Peyer's patch (tissue), 4 donors: ENCODE data around the gene OSBPL3. TPM values are rescaled to one million over a fixed set of nuclear protein-coding genes. Genes with fewer than 3 reads are reported as not detected.

ENCODE experiments used
- DNase-seq, 3 donors: peaks; one replicate each; pipeline ENCODE4 v3.0.0-alpha.2; 2017 to 2019
- H3K27ac ChIP-seq, 4 donors: fragments of 200-600 bp; sonication (generic); one replicate each; pipeline ENCODE4 v1.5.1; 2016 to 2019
- H3K27me3 ChIP-seq, 2 donors: fragments of 200-600 bp; sonication (generic); one replicate each; pipeline ENCODE4 v1.5.1; 2019
- H3K36me3 ChIP-seq, 3 donors: fragments of 200-600 bp; sonication (generic); one replicate each; pipeline ENCODE4 v1.5.1; 2016 to 2019
- H3K4me1 ChIP-seq, 4 donors: fragments of 200-600 bp; sonication (generic); one replicate each; pipeline ENCODE4 v1.5.1; 2016 to 2019
- H3K4me3 ChIP-seq, 4 donors: fragments of 200-600 bp; sonication (generic); 1 replicate in 3 of 4; 2 replicates in 1 of 4; pipeline ENCODE4 v1.5.1; 2016 to 2019; ENCODE audit warnings: mild to moderate bottlenecking in 1 of 4
- H3K9me3 ChIP-seq, 4 donors: fragments of 200-600 bp; sonication (generic); one replicate each; pipeline ENCODE4 v1.5.1; 2016 to 2019; ENCODE audit warnings: mild to moderate bottlenecking in 1 of 4
- CTCF ChIP-seq, 6 experiments: fragments of 450-650 bp in 4 of 6; fragments of 200-600 bp in 2 of 6; sonication (generic) in 1 of 6; IDR thresholded peaks; one replicate each; pipeline ENCODE4 v1.5.1; 2017 to 2019; ENCODE audit warnings: antibody characterized with exemption in 6 of 6, mild to moderate bottlenecking in 3 of 6, moderate library complexity in 1 of 6
- POLR2A ChIP-seq, 2 donors: fragments of 450-650 bp; IDR thresholded peaks; one replicate each; pipeline ENCODE4 v1.5.1; 2017; ENCODE audit warnings: antibody characterized with exemption in 2 of 2, mild to moderate bottlenecking in 2 of 2, moderate library complexity in 2 of 2
- total RNA-seq, 4 donors: library from RNA; depleted of rRNA; stranded (reverse); fragments of >200 nt; gene quantifications; one replicate each; pipeline ENCODE4 v1.1.0, GENCODE V29; 2016

Gene OSBPL3
- total RNA-seq, 4 donors from 2014 or later = 20.1 to 67.7 (median 22.2) TPM

- TF ChIP-seq CTCF (IDR thresholded peaks at IDR 0.05) (no peak), POLR2A (IDR thresholded peaks at IDR 0.05) (no peak)
- H3K27ac ChIP-seq = peak overlapping the region; percentile 52 to 90 (median 82)
- H3K4me1 ChIP-seq = peaks cover 0 to 4% (median 2%) of the 10 kb centered on the region in 4 donors
- H3K9me3 ChIP-seq = no peaks in the 10 kb centered on the region
- no peaks in the 10 kb centered on the region for H3K36me3 ChIP-seq
- peak in 1 of 3 donors; percentile 54 for DNase-seq
- no peaks in the 10 kb centered on the region for H3K27me3 ChIP-seq
- peak overlapping the region; percentile 56 to 71 (median 64) for H3K4me3 ChIP-seq
Observed at GRCh38 chr7:24756545-24757352, 223.2 kb downstream of the OSBPL3 start.

- H3K27ac ChIP-seq = no peak overlapping the region
Observed at GRCh38 chr7:24755541-24756407, 224.2 kb downstream of the OSBPL3 start.

GRCh38 chr7:24754906-24755506 lies 225.0 kb downstream of the OSBPL3 start:
- no peaks in the 10 kb centered on the region for H3K36me3 ChIP-seq
- no peak overlapping the region for H3K27ac ChIP-seq
- H3K4me1 ChIP-seq = peaks cover 0 to 4% (median 2%) of the 10 kb centered on the region in 4 donors
- H3K4me3 ChIP-seq = no peak overlapping the region
- TF ChIP-seq POLR2A (IDR thresholded peaks at IDR 0.05) = no peak
- TF ChIP-seq CTCF (IDR thresholded peaks at IDR 0.05) = no peak
- no peaks in the 10 kb centered on the region for H3K9me3 ChIP-seq
- no peaks in the 10 kb centered on the region for H3K27me3 ChIP-seq
- DNase-seq = no peak

More at GRCh38 chr7:24755541-24756407, 224.2 kb downstream of the OSBPL3 start:
- TF ChIP-seq POLR2A (IDR thresholded peaks at IDR 0.05) = no peak
- TF ChIP-seq CTCF (IDR thresholded peaks at IDR 0.05) = no peak
- Histone ChIP-seq H3K4me1 (peaks cover 0 to 4% (median 2%) of the 10 kb centered on the region in 4 donors), H3K27me3 (no peaks in the 10 kb centered on the region), H3K36me3 (no peaks in the 10 kb centered on the region), H3K4me3 (peak overlapping the region in 3 of 4 donors; percentile 56 to 71 (median 68)), H3K9me3 (no peaks in the 10 kb centered on the region)
- no peak for DNase-seq

GRCh38 chr7:24752073-24752800 lies 227.7 kb downstream of the OSBPL3 start:
- no peaks in the 10 kb centered on the region for H3K27me3 ChIP-seq
- no peak overlapping the region for H3K4me3 ChIP-seq
- no peak overlapping the region for H3K27ac ChIP-seq
- H3K36me3 ChIP-seq = no peaks in the 10 kb centered on the region
- peaks cover 0 to 4% (median 0%) of the 10 kb centered on the region in 4 donors for H3K4me1 ChIP-seq
- TF ChIP-seq CTCF (IDR thresholded peaks at IDR 0.05) (no peak), POLR2A (IDR thresholded peaks at IDR 0.05) (no peak)
- H3K9me3 ChIP-seq = no peaks in the 10 kb centered on the region
- no peak for DNase-seq

- Histone ChIP-seq H3K27ac (no peak overlapping the region), H3K36me3 (no peaks in the 10 kb centered on the region), H3K9me3 (no peaks in the 10 kb centered on the region), H3K4me1 (peaks cover 0 to 4% (median 0%) of the 10 kb centered on the region in 4 donors), H3K4me3 (no peak overlapping the region), H3K27me3 (no peaks in the 10 kb centered on the region)
- TF ChIP-seq POLR2A (IDR thresholded peaks at IDR 0.05) = no peak
- no peak for TF ChIP-seq CTCF (IDR thresholded peaks at IDR 0.05)
- no peak for DNase-seq
Observed at GRCh38 chr7:24751484-24751883, 228.5 kb downstream of the OSBPL3 start.
